Activated effector memory CD4-positive, alpha-beta T cell treated with Interleukin-2 at 50 U/mL for 16 hours (primary cell): ENCODE results near the gene NCL.

Experiments used
- DNase-seq: peaks from one replicate; pipeline ENCODE4 v3.0.0-alpha.2; 2020

Gene NCL, protein sequence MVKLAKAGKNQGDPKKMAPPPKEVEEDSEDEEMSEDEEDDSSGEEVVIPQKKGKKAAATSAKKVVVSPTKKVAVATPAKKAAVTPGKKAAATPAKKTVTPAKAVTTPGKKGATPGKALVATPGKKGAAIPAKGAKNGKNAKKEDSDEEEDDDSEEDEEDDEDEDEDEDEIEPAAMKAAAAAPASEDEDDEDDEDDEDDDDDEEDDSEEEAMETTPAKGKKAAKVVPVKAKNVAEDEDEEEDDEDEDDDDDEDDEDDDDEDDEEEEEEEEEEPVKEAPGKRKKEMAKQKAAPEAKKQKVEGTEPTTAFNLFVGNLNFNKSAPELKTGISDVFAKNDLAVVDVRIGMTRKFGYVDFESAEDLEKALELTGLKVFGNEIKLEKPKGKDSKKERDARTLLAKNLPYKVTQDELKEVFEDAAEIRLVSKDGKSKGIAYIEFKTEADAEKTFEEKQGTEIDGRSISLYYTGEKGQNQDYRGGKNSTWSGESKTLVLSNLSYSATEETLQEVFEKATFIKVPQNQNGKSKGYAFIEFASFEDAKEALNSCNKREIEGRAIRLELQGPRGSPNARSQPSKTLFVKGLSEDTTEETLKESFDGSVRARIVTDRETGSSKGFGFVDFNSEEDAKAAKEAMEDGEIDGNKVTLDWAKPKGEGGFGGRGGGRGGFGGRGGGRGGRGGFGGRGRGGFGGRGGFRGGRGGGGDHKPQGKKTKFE

GRCh38 chr2:231463698-231464575 is at the start of gene NCL:
Gene NCL (minus strand): TSS chr2:231464484. CDS start chr2:231464353, 131 bp downstream.
- DNase-seq, result peak; percentile 77

- no peak for DNase-seq
Measured at GRCh38 chr2:231513746-231514224, 49.5 kb upstream of the NCL start.

GRCh38 chr2:231512222-231512621 is 47.9 kb upstream of the NCL start:
- DNase-seq, result no peak

DNA sequence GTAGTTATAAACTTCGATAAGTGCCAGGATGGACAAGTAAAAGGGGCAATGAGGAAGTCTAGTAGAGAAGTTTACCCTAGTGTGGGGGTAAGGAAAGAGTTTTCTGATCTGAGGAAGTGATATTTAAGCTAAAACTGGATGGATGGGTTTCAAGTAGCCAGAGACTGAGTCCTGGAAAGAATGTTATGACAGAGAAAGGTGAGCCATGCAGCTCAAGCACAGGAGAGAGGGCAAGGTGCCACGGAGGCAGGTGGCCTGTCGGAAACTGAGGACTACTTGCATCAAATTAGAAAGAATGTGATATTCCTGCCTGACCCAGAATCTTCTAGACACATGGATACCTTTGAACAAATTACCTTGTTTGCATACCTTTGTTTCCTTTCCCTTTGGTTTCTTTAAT is 39.5 kb upstream of the NCL start:
- no peak for DNase-seq

DNA sequence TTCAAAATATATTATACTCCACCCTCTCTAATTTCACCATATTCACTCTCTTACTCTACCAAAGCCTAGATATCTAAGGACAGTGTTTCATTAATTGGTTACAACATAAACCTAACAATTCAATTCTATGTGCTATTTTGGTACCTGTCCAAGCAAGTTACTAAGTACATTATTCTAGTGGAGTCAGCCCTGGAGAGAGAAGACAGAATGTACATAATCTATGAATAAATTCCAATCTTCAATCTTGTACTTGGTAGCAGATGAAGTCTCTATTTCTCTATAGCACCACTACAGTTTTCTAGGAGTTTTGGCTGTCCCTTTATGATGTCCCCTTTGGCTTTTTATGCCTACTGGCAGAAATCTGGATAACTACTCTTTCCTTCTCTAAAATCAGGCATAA is 38.3 kb upstream of the NCL start:
- DNase-seq, result no peak

GRCh38 chr2:231497651-231498050 is 33.4 kb upstream of the NCL start:
- DNase-seq, result no peak

DNA sequence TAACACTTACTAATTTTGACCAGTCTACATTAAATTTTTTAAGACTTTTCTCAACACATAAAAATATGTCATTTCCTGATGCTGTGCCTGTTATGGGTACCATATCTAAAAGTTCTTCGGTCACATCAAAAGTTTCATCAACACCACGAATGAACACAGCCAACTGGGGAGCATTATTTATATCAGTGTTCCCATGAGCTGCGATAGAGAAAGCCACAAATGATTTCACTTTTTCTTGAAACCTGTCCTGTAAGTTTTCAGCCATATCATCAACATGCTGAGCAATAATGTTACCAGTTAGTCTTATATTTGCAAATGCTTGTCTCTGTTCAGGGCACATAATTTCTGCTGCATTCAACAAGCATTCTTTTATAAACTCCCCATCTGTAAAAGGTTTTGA is 30.4 kb upstream of the NCL start:
- no peak for DNase-seq

- DNase-seq, result no peak
Measured at GRCh38 chr2:231490801-231491200, 26.5 kb upstream of the NCL start.

GRCh38 chr2:231489990-231490389 is 25.7 kb upstream of the NCL start:
- no peak for DNase-seq

- DNase-seq, result no peak
Measured at GRCh38 chr2:231488331-231488730, 24.0 kb upstream of the NCL start.

- DNase-seq, result no peak
Measured at GRCh38 chr2:231486851-231487596, 22.7 kb upstream of the NCL start.

DNA sequence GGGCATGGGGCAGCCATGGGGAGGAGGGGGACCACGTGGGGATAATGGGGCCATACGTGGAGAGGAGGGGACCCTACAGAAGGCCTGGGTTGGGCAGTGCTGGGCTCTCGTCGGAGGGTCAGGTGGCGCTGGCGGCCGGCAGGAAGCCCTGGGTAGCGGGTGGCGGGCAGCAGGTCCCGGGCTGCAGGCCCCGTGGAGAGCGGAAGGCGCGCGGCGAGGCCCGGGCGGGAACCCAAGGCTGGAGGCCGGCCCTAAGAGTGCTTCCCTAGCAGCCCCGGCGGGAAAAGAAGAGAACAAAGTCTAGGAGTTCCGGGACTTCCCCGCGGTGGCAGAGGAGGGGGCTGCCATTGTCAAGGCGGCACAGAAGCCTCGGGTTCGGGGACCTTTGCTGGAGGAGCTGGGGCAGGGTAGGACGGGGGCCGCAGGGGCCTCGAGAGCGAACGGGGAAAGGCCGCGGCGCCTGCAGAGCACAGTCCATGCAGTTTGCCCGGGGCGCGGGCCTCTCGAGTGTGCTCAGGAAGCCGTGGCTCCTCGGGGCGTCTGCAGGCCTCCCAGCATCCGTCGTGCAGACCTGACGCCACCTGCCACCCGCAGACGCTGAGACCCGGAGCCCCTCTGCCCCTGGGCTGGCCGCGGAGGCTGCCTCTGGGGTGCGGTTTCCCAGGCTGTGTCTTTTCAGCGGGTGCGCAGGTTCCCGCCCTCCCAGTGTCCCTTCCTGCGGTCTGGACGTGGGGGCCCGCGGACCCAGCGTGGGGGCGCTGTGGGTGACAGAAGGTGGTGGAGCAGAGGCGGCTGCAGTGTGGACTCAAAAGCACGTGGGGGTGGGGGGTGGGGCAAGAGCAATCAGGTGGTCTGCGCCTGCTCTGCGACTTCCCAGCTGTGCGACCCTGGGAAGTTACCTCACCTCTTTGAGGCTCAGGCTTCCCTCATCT is 19.4 kb upstream of the NCL start:
- peak; percentile 26 for DNase-seq

GRCh38 chr2:231482806-231483391 is 18.6 kb upstream of the NCL start:
- DNase-seq, result peak; percentile 70

GRCh38 chr2:231480781-231481180 is 16.5 kb upstream of the NCL start:
- no peak for DNase-seq

GRCh38 chr2:231479455-231479854 is 15.2 kb upstream of the NCL start:
- DNase-seq, result no peak

GRCh38 chr2:231476920-231477319 is 12.6 kb upstream of the NCL start:
- DNase-seq, result no peak

DNA sequence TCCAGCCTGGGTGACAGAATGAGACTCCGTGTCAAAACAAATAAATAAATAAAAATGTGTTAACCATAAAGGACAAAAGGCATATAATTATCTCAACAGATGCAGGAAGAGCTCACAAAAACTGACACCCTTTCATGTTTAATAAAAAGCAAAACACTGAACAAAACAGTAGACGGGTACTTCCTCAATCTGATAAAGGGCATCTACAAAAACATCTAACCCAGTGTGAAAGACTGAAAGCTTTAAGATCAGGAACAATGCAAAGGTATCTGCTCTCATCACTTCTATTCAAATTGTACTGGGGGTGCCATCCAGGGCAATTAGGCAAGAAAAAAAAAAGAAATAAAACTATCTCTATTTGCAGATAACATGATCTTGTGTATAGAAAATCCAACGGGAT is 11.7 kb upstream of the NCL start:
- DNase-seq, result no peak

GRCh38 chr2:231472816-231473215 is 8.5 kb upstream of the NCL start:
- DNase-seq, result no peak

- DNase-seq, result no peak
Measured at GRCh38 chr2:231470246-231470900, 6.1 kb upstream of the NCL start.

- DNase-seq, result no peak
Measured at GRCh38 chr2:231469583-231469950, 5.3 kb upstream of the NCL start.
